GM18858 (cell line): ENCODE results near the gene COX18.

Experiments
- ATAC-seq: cut with Tn5 transposase; IDR thresholded peaks from one replicate; pipeline ENCODE4 v1.9.1; 2021; ENCODE audit not compliant: unreplicated experiment

COX18 gene

DNA sequence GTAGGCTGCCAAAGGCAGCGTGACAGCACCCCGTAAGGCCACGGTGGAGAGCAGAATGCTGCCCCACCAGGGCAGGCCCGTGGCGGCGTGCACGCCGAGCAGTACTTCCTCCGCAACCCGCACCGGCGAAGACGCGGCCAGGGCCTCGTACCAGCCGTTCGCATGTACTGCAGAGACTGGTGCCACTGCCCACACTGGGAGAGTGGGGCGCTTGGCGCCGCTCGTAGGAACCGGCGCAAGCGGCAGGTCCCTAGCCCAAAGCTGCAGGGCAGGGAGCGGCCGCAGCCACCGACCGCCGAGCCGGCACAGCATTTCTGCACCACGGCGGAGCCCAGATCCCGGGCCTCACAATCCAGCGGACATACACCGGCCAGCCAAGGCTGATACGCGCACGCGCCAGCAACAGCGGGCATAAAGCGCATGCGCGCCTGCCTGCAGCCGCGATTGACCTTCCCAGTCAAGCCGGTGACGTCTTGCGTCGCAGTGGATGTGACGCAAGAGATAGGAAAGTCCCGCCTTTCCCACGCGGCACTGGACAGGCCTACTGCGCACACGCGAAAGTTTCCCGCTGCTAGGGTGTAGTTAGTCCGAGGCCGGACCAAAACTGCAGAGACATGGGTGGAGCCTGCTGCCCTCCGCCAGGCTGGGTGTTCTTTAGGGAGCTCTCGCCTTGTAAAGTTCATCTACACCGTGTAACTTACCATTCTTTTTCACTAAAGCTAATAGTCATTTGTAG is at the start of gene COX18:
TSS of gene COX18 (minus strand) at position 379 of the 736 bp plus-strand sequence. CDS start at position 312, 67 bp downstream.
- ATAC-seq: peak; percentile 79

GRCh38 chr4:73109493-73109892 is 40.0 kb upstream of the COX18 start:
- ATAC-seq: no peak

DNA sequence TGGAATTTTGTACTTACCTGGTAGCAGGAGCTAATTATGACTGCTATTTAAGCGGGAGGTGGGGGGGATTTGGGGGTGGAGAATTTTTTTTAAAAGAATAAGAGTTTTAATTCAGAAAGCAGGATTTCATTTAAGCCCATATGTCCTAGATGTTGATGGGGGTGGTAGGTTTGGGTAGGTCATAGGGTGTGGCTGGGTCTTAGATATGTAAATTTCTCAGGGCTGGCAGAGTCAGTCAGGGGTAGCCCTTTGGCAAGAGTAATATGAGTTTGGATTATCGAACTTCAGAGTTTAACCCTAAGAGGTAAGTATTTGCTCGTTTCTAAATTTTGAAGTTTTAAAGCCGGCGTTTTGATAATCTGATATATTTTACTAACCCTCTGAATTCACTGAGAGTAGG is 35.2 kb upstream of the COX18 start:
- no peak for ATAC-seq

DNA sequence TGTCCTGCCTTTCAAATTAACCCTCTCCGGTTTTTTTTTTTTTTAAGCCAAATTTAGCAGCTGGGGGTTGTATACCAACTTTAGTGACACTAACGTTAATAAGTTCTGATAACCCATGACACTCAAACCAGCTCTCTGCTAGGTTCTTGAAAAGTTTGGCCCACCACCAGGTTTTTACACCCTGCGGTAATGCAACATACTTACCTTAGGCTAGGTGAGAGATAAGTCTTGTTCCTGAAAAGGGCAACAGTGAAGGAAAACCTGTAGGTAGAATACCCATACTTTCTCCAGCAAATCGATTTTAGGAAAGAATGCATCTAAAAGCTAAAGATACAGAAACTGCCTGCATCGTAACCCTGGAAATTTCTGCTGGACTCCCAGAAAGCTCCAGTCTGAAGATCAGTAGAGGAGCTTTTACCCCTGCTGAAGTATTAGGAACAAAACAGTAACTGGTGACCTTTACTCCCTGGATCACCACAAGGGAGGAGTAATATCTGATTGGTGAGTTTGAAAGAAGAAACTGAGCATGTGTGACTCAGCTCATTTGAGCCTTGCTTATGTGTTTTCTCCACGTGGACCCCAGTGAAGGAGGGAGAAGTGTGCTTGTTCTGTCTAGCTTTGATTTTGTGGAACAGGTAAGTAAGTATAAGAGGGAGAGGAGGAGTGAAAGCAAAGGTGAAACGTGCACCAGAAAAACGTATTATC is 34.4 kb upstream of the COX18 start:
- no peak for ATAC-seq

DNA sequence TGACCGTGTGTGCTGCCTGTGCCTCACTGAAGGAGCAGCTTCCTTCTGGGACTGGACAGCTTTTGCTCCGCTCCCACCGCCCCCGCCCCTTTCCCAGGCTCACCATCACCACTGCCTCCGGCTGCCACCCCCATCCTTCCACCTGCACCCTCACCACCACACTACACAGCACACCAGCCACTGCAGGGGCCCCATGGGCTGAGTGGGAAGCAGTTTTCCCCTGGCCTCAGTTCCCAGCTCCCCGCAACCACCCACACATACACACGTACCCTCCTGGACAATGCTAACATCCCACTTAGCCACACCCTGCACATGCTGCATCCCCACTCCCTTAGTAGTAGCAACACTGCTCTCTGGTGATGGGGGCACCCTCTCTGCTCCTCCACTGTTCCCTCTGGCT is 29.6 kb upstream of the COX18 start:
- ATAC-seq: no peak

- no peak for ATAC-seq
Measured at GRCh38 chr4:73098713-73099112, 29.2 kb upstream of the COX18 start.

DNA sequence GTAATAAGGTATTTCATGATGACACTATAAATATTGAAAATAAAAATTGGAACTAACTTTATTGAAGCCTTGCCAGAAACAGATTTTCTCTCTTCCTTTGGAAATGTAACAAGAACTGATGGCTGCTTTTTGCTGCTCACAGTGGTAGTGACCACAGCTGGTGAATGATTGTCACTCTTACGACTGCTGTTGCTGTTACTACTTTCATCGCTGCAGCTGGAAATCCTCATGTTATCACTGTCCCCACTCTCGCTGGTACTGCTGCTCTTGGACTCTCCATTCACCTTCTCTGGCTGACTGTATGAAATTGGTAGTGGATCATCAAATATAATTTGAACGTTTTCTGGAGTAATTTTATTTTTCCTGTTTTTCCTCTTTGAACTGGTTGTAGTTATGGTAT is 28.5 kb upstream of the COX18 start:
- ATAC-seq: no peak

- no peak for ATAC-seq
Measured at GRCh38 chr4:73092868-73093267, 23.4 kb upstream of the COX18 start.

- ATAC-seq: no peak
Measured at GRCh38 chr4:73090738-73091137, 21.2 kb upstream of the COX18 start.

- ATAC-seq: no peak
Measured at GRCh38 chr4:73087871-73088270, 18.4 kb upstream of the COX18 start.

DNA sequence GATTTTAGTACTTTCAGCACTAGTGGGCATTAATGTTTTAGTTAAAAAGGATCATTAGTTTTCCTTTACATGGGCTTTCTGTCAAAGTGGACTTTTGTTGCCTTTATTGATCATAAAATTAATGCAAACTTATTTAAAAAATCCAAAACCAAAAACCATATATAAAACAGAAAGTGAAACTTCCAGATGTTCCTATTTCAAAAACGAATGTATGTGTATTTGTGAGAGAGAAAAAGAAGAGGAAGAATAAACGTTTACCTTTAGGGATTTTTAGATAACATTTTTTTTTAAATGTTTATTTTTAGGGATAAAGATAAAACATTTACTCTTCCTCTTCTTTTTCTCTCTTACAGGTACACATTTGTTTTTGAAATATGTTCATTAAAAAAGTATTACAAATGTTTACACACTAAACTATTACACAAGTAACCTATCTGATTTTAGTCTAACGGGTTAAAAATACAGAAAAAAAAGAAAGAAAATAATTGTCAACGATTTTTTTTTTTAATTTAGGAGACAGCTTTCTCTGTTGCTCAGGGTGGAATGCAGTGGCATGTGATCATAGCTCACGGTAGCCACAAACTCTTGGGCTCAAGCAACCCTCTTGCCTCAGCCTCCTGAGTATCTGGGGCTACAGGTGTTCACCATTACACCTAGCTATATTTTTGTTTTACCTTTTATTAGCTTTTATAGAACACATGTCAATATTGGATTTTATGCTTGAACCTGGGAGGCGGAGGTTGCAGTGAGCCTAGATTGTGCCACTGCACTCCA is 16.8 kb upstream of the COX18 start:
- ATAC-seq: peak; percentile 40

DNA sequence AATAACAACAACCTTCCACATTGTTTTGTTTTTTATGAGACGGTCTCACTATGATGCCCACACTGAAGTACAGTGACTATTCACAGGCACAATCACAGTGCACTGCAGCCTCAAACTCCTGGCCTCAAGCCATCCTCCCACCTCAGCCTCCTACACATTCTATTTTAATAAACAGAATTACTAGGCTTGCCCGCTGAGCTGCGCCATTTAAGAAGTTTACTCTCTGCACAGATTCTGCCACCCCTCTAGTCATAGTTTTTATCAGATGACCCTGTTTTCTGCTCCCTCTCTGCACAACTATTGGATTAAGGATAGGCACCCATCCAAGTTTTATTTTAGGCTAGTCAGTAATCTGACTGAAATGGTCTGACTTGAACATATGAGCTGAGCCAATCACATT is 11.3 kb upstream of the COX18 start:
- ATAC-seq: peak; percentile 55

DNA sequence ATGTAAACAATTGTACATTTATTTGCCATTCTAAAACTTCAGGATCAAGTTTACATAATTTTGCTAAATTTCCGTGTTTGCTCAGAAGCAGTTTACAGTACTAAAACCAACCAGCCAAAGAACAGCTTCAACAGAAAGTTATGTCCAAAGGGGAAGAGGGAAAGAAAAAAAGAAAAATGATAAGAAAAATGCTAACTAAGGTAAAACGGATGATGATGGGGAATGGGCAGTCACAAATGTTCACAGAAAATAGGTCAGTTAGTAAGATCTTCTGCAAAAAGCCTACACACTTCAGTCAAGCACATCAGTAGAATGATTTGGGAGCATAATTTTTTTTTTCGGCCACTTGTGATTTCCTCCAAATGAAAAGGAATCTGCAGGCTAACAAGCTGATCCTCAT is 6.3 kb upstream of the COX18 start:
- ATAC-seq: no peak

GRCh38 chr4:73070074-73070390 is 516 bp upstream of the COX18 start:
- peak; percentile 7 for ATAC-seq

DNA sequence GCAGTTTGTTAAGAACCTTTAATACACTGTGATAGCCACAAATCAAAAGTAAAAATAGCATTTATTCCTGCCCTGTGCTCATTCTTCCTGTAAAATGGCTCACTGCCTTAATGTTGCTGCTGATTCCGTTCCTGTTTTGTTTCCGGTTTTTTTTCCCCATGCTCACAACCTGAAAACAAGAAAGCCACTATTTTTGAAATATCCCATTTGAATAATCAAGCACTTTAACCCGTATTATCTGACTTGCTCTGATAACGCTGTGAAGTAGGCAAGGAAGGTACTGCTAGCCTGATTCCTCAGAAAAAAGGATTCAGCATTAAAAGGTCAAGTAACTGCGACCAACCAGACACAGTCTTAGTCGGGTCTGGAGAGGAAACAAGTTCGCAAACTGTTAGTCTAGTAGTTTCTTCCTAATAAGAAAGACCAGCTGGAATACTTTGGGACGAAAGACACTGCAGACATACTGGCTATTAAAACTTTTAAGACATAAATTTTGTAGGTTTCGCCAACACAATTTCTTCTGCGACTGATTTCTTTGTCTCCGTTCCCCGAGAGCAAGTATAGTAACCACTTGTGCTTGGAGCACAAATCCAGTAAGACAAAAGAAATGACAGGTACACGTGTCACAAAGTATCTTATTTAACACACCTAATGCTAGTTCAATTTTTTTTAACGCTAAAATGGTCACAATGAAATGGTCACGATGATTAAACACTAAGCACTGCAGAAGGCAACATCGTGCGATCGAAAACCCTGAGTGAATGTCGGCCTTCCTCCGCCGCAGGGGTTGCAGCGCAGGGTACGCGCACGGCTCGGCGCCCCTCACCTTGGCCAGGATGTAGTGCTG is 802 bp downstream of the COX18 start:
- ATAC-seq: peak; percentile 1

- no peak for ATAC-seq
Measured at GRCh38 chr4:73067971-73068394, 1.5 kb downstream of the COX18 start.

- ATAC-seq: no peak
Measured at GRCh38 chr4:73066928-73067327, 2.6 kb downstream of the COX18 start.

- ATAC-seq: no peak
Measured at GRCh38 chr4:73066445-73066844, 3.1 kb downstream of the COX18 start.

GRCh38 chr4:73064536-73064935 is 5.0 kb downstream of the COX18 start:
- no peak for ATAC-seq

- peak; percentile 89 for ATAC-seq
Measured at GRCh38 chr4:73055241-73055897, 14.1 kb downstream of the COX18 start.
